Measurements from ENCODE around the gene SEZ6L. TPM values are rescaled to one million over a fixed set of nuclear protein-coding genes. Genes with fewer than 3 reads are reported as not detected.

SEZ6L gene
- total RNA-seq, 1 experiment from 2014 or later: 0.13 TPM

GRCh38 chr22:26426924-26427323 is 257.7 kb downstream of the SEZ6L start:
- Histone ChIP-seq H3T11ph (ENCODE audit: low read length) (no peak overlapping the region), H2BK15ac (ENCODE audit: low read depth, low read length) (no peak overlapping the region), H3K18ac (ENCODE audit: insufficient read length, low read depth, low read length) (no peak overlapping the region), H2BK12ac (ENCODE audit: insufficient read length, low read depth, low read length) (no peak overlapping the region), H3K4me1 (ENCODE audit: insufficient read depth, low read length) (no peaks in the 10 kb centered on the region; the same call in 1 of the 2 replicates), H2BK5ac (ENCODE audit: insufficient read length, low read length) (no peak overlapping the region), H3K4ac (ENCODE audit: low read depth, low read length) (no peak overlapping the region), H4K8ac (replicated peaks; ENCODE audit: insufficient read length, low read depth, low read length) (no peak overlapping the region), H3K9me3 (ENCODE audit: control insufficient read depth, low read depth, low read length) (no peaks in the 10 kb centered on the region), H3K27me3 (ENCODE audit: insufficient read depth, low read length) (no peaks in the 10 kb centered on the region), H3K4me2 (ENCODE audit: insufficient read depth, insufficient read length, low read length) (no peak overlapping the region), H3K23ac (ENCODE audit: insufficient read length, low read depth, low read length) (no peak overlapping the region), H2BK120ac (ENCODE audit: low read depth, low read length, poor library complexity, severe bottlenecking) (no peak overlapping the region), H2AK5ac (ENCODE audit: insufficient read length, low read length) (no peak overlapping the region), H3K14ac (ENCODE audit: insufficient read depth, low read length) (no peak overlapping the region), H2BK20ac (ENCODE audit: low read depth, low read length, poor library complexity, severe bottlenecking) (no peak overlapping the region), H3K9ac (ENCODE audit: extremely low read depth, insufficient read length, low read length) (no peak overlapping the region), H3K79me2 (ENCODE audit: insufficient read depth, low read length) (no peaks in the 10 kb centered on the region), H4K91ac (ENCODE audit: insufficient read length, low read depth, low read length) (no peak overlapping the region), H3K27ac (ENCODE audit: insufficient read length, low read depth, low read length) (no peak overlapping the region), H3K56ac (ENCODE audit: insufficient read length, low read depth, low read length) (no peak overlapping the region), H3K23me2 (ENCODE audit: insufficient read length, low read depth, low read length, poor library complexity, severe bottlenecking) (peaks cover 11% of the 10 kb centered on the region), H4K20me1 (ENCODE audit: control insufficient read depth, insufficient read depth, insufficient read length) (no peaks in the 10 kb centered on the region), H2AFZ (ENCODE audit: low read length) (no peak overlapping the region), H4K5ac (ENCODE audit: insufficient read length, low read depth, low read length) (no peak overlapping the region), H3K79me1 (ENCODE audit: insufficient read depth, low read depth, low read length, poor library complexity, severe bottlenecking) (no peaks in the 10 kb centered on the region)
- H3K27me3 Mint-ChIP-seq (ENCODE audit: low read depth): peaks cover 38% of the 10 kb centered on the region
- H3K36me3 Mint-ChIP-seq (ENCODE audit: insufficient read depth in 1 of 3, low read depth in 3 of 3): no peaks in the 10 kb centered on the region
- peaks cover 15 to 25% of the 10 kb centered on the region in 2 experiments for H3K4me1 Mint-ChIP-seq
- no peak for TF ChIP-seq CTCF (conservative IDR thresholded peaks at IDR 0.05)
- DNase-seq: no peak
- peak overlapping the region; percentile 14 to 61; a peak in 3 of 5 replicates for H3K4me3 Mint-ChIP-seq
- peaks cover 0 to 10% of the 10 kb centered on the region in 2 experiments; a peak in 4 of 5 replicates for H3K9me3 Mint-ChIP-seq
- peak overlapping the region in 1 of 3 experiments; percentile 49; a peak in 1 of 7 replicates for H3K27ac Mint-ChIP-seq
